Esophagus muscularis mucosa (tissue), 4 donors: ENCODE data around the gene GPX2. TPM values are rescaled to one million over a fixed set of nuclear protein-coding genes. Genes with fewer than 3 reads are reported as not detected.

Source experiments
- DNase-seq: peaks from one replicate; pipeline ENCODE4 v3.0.0-alpha.2; 2017; ENCODE audit errors: extremely low spot score
- H3K27ac ChIP-seq, 4 donors: fragments of 200-600 bp; sonication (generic); replicated peaks in 1 of 4; 1 replicate in 3 of 4; 2 replicates in 1 of 4; pipeline ENCODE4 v1.5.1; 2016 to 2019; ENCODE audit warnings: mild to moderate bottlenecking in 1 of 4
- H3K27me3 ChIP-seq, 4 donors: fragments of 200-600 bp; sonication (generic); one replicate each; pipeline versions ENCODE4 v1.5.1 to v1.6.0; 2016 to 2019
- H3K36me3 ChIP-seq, 4 donors: fragments of 200-600 bp; sonication (generic); one replicate each; pipeline ENCODE4 v1.5.1; 2016 to 2019
- H3K4me1 ChIP-seq, 4 donors: fragments of 200-600 bp; sonication (generic); one replicate each; pipeline ENCODE4 v1.5.1; 2016 to 2019
- H3K4me3 ChIP-seq, 4 donors: fragments of 200-600 bp; sonication (generic); 1 replicate in 2 of 4; 2 replicates in 2 of 4; pipeline ENCODE4 v1.5.1; 2016 to 2019; ENCODE audit warnings: mild to moderate bottlenecking in 4 of 4, moderate library complexity in 1 of 4
- H3K9me3 ChIP-seq, 4 donors: fragments of 200-600 bp; sonication (generic); 1 replicate in 3 of 4; 2 replicates in 1 of 4; pipeline ENCODE4 v1.5.1; 2016 to 2019
- CTCF ChIP-seq, 3 experiments: fragments of 200-600 bp in 2 of 3; fragments of 450-650 bp in 1 of 3; sonication (generic) in 2 of 3; IDR thresholded peaks; one replicate each; pipeline ENCODE4 v1.5.1; 2017 to 2019; ENCODE audit warnings: antibody characterized with exemption in 3 of 3, mild to moderate bottlenecking in 2 of 3, moderate library complexity in 1 of 3
- EP300 ChIP-seq: sonication (generic); formaldehyde crosslinking; IDR thresholded peaks from one replicate; pipeline ENCODE4 v1.6.1; 2017; ENCODE audit warnings: antibody characterized with exemption
- POLR2A ChIP-seq: fragments of 450-650 bp; IDR thresholded peaks from one replicate; pipeline ENCODE4 v1.6.1; 2017; ENCODE audit warnings: antibody characterized with exemption, moderate library complexity, mild to moderate bottlenecking, low read depth
- POLR2AphosphoS5 ChIP-seq, 2 donors: sonication (generic); formaldehyde crosslinking; IDR thresholded peaks; one replicate each; pipeline ENCODE4 v1.6.1; 2017; ENCODE audit warnings: antibody characterized with exemption in 2 of 2
- WGBS: methylation state at CpG from one replicate; pipeline ENCODE4 v1.1.5; 2018; 5-methylcytosine and 5-hydroxymethylcytosine counted together
- intact Hi-C: fragments of 100-400 bp; cut with DNase I; formaldehyde crosslinking; loops from one replicate; pipeline ENCODE4 v1.15.1; 2023
- total RNA-seq, 4 donors: library from RNA; depleted of rRNA; stranded (reverse); fragments of >200 nt; gene quantifications; one replicate each; pipeline versions ENCODE4 v1.1.0 to v1.2.1, GENCODE V29; 2016

The GPX2 gene
- total RNA-seq, 4 donors from 2014 or later, result not detected

DNA sequence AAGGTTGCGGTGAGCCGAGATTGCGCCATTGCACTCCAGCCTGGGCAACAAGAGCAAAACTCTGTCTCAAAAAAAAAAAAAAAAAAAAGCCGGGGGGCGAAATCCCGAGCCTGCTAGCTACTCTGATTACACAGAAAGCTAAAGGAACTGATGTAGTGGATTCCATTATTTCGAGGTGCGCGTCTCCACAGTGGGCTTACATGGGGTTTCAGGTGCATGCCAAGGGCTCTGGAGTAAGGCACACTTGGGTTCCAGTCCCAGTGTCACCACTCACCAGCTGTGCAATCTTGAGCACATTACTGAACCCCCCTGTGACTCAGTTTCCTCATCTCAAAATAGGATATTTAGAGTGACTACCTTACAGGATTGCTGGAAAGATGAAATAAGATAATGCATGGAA is 31.3 kb upstream of the GPX2 start:
- H3K4me3 ChIP-seq, result no peak overlapping the region
- no peaks in the 10 kb centered on the region for H3K36me3 ChIP-seq
- no peak overlapping the region for H3K27ac ChIP-seq
- peaks cover 7 to 23% (median 20%) of the 10 kb centered on the region in 4 donors for H3K4me1 ChIP-seq
- H3K27me3 ChIP-seq, result peaks cover 0 to 11% (median 0%) of the 10 kb centered on the region in 4 donors
- TF ChIP-seq POLR2AphosphoS5 (IDR thresholded peaks at IDR 0.05) (no peak), CTCF (IDR thresholded peaks at IDR 0.05) (no peak), EP300 (no peak), POLR2A (no peak)
- 95% methylated on average over 8 of the region's 9 CpGs for WGBS
- DNase-seq, result no peak
- no peaks in the 10 kb centered on the region for H3K9me3 ChIP-seq
- intact Hi-C loops, result no loop called here

GRCh38 chr14:64973026-64973442 is 30.5 kb upstream of the GPX2 start:
- WGBS, result 80% methylated on average over 8 of the region's 8 CpGs
- peak overlapping the region in 1 of 4 donors; percentile 64 for H3K4me3 ChIP-seq
- H3K36me3 ChIP-seq, result no peaks in the 10 kb centered on the region
- TF ChIP-seq EP300, result no peak
- no peak for TF ChIP-seq POLR2A
- no peak for TF ChIP-seq POLR2AphosphoS5 (IDR thresholded peaks at IDR 0.05)
- TF ChIP-seq CTCF (IDR thresholded peaks at IDR 0.05), result no peak
- no peak for DNase-seq
- intact Hi-C loops, result no loop called here
- no peaks in the 10 kb centered on the region for H3K9me3 ChIP-seq
- H3K27ac ChIP-seq, result no peak overlapping the region
- H3K4me1 ChIP-seq, result peaks cover 7 to 23% (median 20%) of the 10 kb centered on the region in 4 donors
- peaks cover 0 to 11% (median 0%) of the 10 kb centered on the region in 4 donors for H3K27me3 ChIP-seq

DNA sequence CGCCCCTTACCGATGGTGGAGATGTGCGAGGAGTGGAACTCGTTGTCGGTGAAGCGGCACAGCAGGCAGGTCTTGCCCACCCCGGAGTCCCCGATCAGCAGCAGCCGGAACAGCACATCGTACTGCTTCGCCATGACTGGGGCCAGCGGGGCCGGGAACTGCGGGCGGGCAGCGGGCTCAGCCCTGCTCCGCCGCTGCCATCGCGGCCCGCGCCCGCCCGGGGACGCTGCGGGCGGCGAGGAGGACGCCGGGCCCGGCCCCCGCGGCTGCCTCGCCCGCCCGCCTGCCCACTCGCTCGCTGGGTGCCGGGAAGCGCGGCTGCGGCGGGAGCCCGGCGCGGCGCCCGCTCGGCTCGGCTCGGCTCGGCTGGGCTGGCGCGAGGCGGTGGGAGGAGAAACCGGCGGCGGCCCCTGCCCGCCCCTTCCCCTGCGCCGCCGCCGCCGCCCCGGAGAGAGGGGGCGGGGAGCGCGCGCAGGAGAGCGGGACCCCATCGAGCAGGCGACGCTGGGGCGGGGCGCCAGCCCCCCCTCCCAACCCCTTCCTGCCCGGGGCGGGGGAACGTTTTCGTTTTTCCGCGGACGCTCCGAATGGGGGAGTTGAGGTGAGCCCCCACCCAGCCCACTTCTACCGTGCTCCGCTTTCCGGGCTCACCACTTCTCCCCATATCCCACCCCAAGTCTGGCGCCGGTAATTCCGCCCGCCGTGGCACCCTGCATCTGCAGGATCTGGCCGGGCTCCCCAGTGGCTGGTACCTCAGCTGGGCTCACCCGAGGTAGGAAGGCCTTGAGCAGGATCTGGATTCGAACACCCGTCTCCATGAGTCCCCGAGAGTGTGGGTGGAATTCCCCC is 29.6 kb upstream of the GPX2 start, which contains the start of gene RAB15:
Gene RAB15 (minus strand): TSS at position 394 of the 849 bp plus-strand sequence. CDS start 260 bp downstream, at position 134.
- no CpG with 5 or more reads among the region's 96 CpGs for WGBS
- Histone ChIP-seq H3K27ac (peak within 1 kb of the TSS in 1 of 4 donors; percentile 52), H3K9me3 (no peaks in the 10 kb centered on the region), H3K4me3 (peak within 1 kb of the TSS; percentile 61 to 80 (median 72)), H3K36me3 (no peaks in the 10 kb centered on the region), H3K4me1 (peaks cover 7 to 23% (median 20%) of the 10 kb centered on the region in 4 donors), H3K27me3 (peaks cover 0 to 11% (median 0%) of the 10 kb centered on the region in 4 donors)
- intact Hi-C loops, result no loop called here
- TF ChIP-seq EP300 (no peak), POLR2AphosphoS5 (IDR thresholded peaks at IDR 0.05) (no peak), CTCF (IDR thresholded peaks at IDR 0.05) (no peak), POLR2A (no peak)
- DNase-seq, result no peak

DNA sequence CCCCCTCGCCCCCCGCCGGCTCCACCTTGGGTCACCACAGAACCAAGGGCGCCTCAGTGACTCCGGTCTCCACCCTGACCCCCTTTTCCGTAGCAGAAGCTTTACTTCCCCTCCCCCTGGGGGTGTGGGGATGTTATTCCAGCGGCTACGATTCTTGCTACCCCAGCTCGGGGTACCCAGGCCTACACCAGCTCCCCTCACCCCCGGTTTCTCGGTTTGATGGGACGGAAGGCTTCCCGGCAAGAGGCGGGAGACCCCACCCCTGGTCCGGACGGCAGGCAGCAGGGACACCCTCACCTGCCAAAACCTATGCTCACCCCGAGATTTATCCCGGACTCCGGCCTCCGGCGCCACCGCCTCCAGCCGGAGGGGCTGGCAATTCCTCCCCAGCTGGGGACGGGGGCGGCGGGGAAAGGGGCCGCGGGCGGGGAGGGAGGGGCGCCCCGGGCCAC is 29.0 kb upstream of the GPX2 start:
- Histone ChIP-seq H3K4me3 (peak overlapping the region; percentile 61 to 80 (median 72)), H3K9me3 (no peaks in the 10 kb centered on the region), H3K4me1 (peaks cover 7 to 23% (median 20%) of the 10 kb centered on the region in 4 donors), H3K36me3 (no peaks in the 10 kb centered on the region), H3K27me3 (peaks cover 0 to 11% (median 0%) of the 10 kb centered on the region in 4 donors), H3K27ac (peak overlapping the region in 1 of 4 donors; percentile 52)
- 25% methylated on average over 6 of the region's 31 CpGs for WGBS
- no peak for TF ChIP-seq EP300
- no peak for TF ChIP-seq POLR2A
- TF ChIP-seq POLR2AphosphoS5 (IDR thresholded peaks at IDR 0.05), result no peak
- TF ChIP-seq CTCF (IDR thresholded peaks at IDR 0.05), result no peak
- intact Hi-C loops, result no loop called here
- no peak for DNase-seq
